IMR-90 (cell line): Measurements from ENCODE around the gene PCED1A. TPM values are rescaled to one million over a fixed set of nuclear protein-coding genes. Genes with fewer than 3 reads are reported as not detected.

Experiments
- ATAC-seq: fragments of 200-7000 bp; cut with Tn5 transposase; 2 replicates; pipeline ENCODE4 v1.9.1; 2020; ENCODE audit warnings: low read depth, mild to moderate bottlenecking, moderate library complexity
- BruUV-seq: library from RNA; stranded (reverse); fragments of 400-500 nt; replicated peaks from 2 replicates; lab custom pipeline; 2021; lab: Mats Ljungman, UMichigan
- CTCF ChIA-PET: fragments of 300-600 bp; formaldehyde crosslinking; extraction: SDS; loops from one replicate; lab custom pipeline; 2021; ENCODE audit warnings: antibody characterized with exemption; lab: Yijun Ruan, JAX
- POLR2A ChIA-PET: fragments of 300-600 bp; sonication (Branson Sonifier 250); formaldehyde crosslinking; loops from one replicate; lab custom pipeline; 2022; ENCODE audit warnings: antibody characterized with exemption; ENCODE audit not compliant: unreplicated experiment; lab: Charles Lee
- DNase-seq: peaks from one replicate; pipeline ENCODE4 v3.0.0; 2013
- H2AFZ ChIP-seq: replicated peaks from 2 replicates; pipeline ENCODE3; 2013; ENCODE audit warnings: low read length, mild to moderate bottlenecking; ENCODE audit not compliant: poor library complexity
- H2AK5ac ChIP-seq: 2 replicates; pipeline ENCODE4 v1.6.1; 2013; ENCODE audit warnings: low read depth, low read length, inconsistent platforms
- H2AK9ac ChIP-seq: replicated peaks from 2 replicates; pipeline ENCODE3; 2013; ENCODE audit warnings: mild to moderate bottlenecking, low read depth, low read length, moderate library complexity; ENCODE audit not compliant: poor library complexity
- H2BK120ac ChIP-seq: 2 replicates; pipeline ENCODE4 v1.6.1; 2013; ENCODE audit warnings: low read depth, low read length, inconsistent platforms
- H2BK15ac ChIP-seq: 3 replicates; pipeline ENCODE4 v1.6.1; 2013; ENCODE audit warnings: low read depth, low read length, inconsistent platforms
- H2BK20ac ChIP-seq: 2 replicates; pipeline ENCODE4 v1.6.1; 2013; ENCODE audit warnings: low read depth, mild to moderate bottlenecking, inconsistent platforms, low read length, moderate library complexity
- H2BK5ac ChIP-seq: 2 replicates; pipeline ENCODE4 v1.6.1; 2013; ENCODE audit warnings: mild to moderate bottlenecking, low read depth, low read length, inconsistent platforms; ENCODE audit not compliant: poor library complexity, severe bottlenecking
- H3K14ac ChIP-seq: replicated peaks from 2 replicates; pipeline ENCODE4 v1.6.1; 2013; ENCODE audit warnings: low read depth, low read length, inconsistent platforms
- H3K18ac ChIP-seq: 2 replicates; pipeline ENCODE4 v1.6.1; 2013; ENCODE audit warnings: low read depth, low read length, control low read depth
- H3K23ac ChIP-seq: 2 replicates; pipeline ENCODE4 v1.6.1; 2013; ENCODE audit warnings: low read depth, low read length, inconsistent platforms
- H3K27ac ChIP-seq: 2 replicates; pipeline ENCODE4 v1.5.1; 2013; ENCODE audit warnings: mild to moderate bottlenecking, control low read depth, low read length; ENCODE audit not compliant: insufficient read depth
- H3K27me3 ChIP-seq: 2 replicates; pipeline ENCODE4 v1.6.1; 2013; ENCODE audit warnings: low read length; ENCODE audit not compliant: control insufficient read depth, insufficient read depth
- H3K36me3 ChIP-seq: 2 replicates; pipeline ENCODE4 v1.6.1; 2013; ENCODE audit warnings: low read length, mixed read lengths; ENCODE audit not compliant: control insufficient read depth, insufficient read depth
- H3K4ac ChIP-seq: 2 replicates; pipeline ENCODE4 v1.6.1; 2013; ENCODE audit warnings: low read depth, low read length, inconsistent platforms
- H3K4me1 ChIP-seq: 2 replicates; pipeline ENCODE4 v1.6.1; 2013; ENCODE audit warnings: low read length, mixed read lengths; ENCODE audit not compliant: control insufficient read depth, insufficient read depth
- H3K4me2 ChIP-seq: 2 replicates; pipeline ENCODE4 v1.6.1; 2013; ENCODE audit warnings: low read depth, mild to moderate bottlenecking, control low read depth, low read length, moderate library complexity
- H3K4me3 ChIP-seq: 2 replicates; pipeline ENCODE4 v1.5.1; 2013; ENCODE audit warnings: low read depth, mild to moderate bottlenecking, control low read depth, low read length, moderate library complexity; ENCODE audit not compliant: insufficient read depth
- H3K56ac ChIP-seq: 2 replicates; pipeline ENCODE4 v1.6.1; 2013; ENCODE audit warnings: low read length, inconsistent platforms; ENCODE audit not compliant: insufficient read depth; ENCODE audit errors: extremely low read depth
- H3K79me1 ChIP-seq, 2 experiments: 2 replicates each; pipeline ENCODE4 v1.6.1; 2013; ENCODE audit warnings: low read length in 2 of 2, inconsistent platforms in 1 of 2, low read depth in 1 of 2
- H3K9ac ChIP-seq: 2 replicates; pipeline ENCODE4 v1.6.1; 2013; ENCODE audit warnings: low read depth, low read length, control low read depth
- H3K9me1 ChIP-seq: 2 replicates; pipeline ENCODE4 v1.6.1; 2013; ENCODE audit warnings: low read length, inconsistent platforms; ENCODE audit not compliant: insufficient read depth
- H3K9me3 ChIP-seq: 2 replicates; pipeline ENCODE4 v1.6.1; 2013; ENCODE audit warnings: low read length; ENCODE audit not compliant: control insufficient read depth, insufficient read depth
- H4K20me1 ChIP-seq: 2 replicates; pipeline ENCODE4 v1.6.1; 2013; ENCODE audit warnings: low read length, inconsistent platforms; ENCODE audit not compliant: insufficient read depth
- H4K5ac ChIP-seq: 2 replicates; pipeline ENCODE4 v1.6.1; 2013; ENCODE audit warnings: mild to moderate bottlenecking, low read depth, low read length, control low read depth
- H4K8ac ChIP-seq, 2 experiments: 2 replicates each; pipeline ENCODE4 v1.6.1; 2013; ENCODE audit warnings: low read depth in 2 of 2, low read length in 2 of 2, control low read depth in 1 of 2, inconsistent platforms in 1 of 2
- H4K91ac ChIP-seq: 2 replicates; pipeline ENCODE4 v1.6.1; 2013; ENCODE audit warnings: low read depth, low read length, inconsistent platforms; ENCODE audit not compliant: insufficient read depth
- BHLHE40 ChIP-seq: fragments of 150-350 bp; IDR thresholded peaks from 2 replicates; pipeline ENCODE4 v1.6.1; 2016; ENCODE audit warnings: mild to moderate bottlenecking, low read depth, low read length
- CEBPB ChIP-seq: IDR thresholded peaks from 2 replicates; pipeline ENCODE4 v1.6.1; 2012; ENCODE audit warnings: low read depth, low read length, improper control_type of control experiment
- CHD1 ChIP-seq: IDR thresholded peaks from 2 replicates; pipeline ENCODE4 v1.6.1; 2012; ENCODE audit warnings: low read depth, low read length, improper control_type of control experiment
- FOS ChIP-seq: fragments of 150-350 bp; IDR thresholded peaks from 2 replicates; pipeline ENCODE4 v1.6.1; 2016; ENCODE audit warnings: low read depth, low read length
- MAFK ChIP-seq: IDR thresholded peaks from 2 replicates; pipeline ENCODE4 v1.6.1; 2012; ENCODE audit warnings: low read depth, low read length, improper control_type of control experiment
- MAZ ChIP-seq: IDR thresholded peaks from 2 replicates; pipeline ENCODE4 v1.6.1; 2012; ENCODE audit warnings: low read depth, mild to moderate bottlenecking, low read length, improper control_type of control experiment, moderate library complexity, borderline replicate concordance
- MXI1 ChIP-seq: IDR thresholded peaks from 2 replicates; pipeline ENCODE4 v1.6.1; 2012; ENCODE audit warnings: low read depth, mild to moderate bottlenecking, low read length, moderate library complexity, borderline replicate concordance
- NFE2L2 ChIP-seq: fragments of 150-350 bp; IDR thresholded peaks from 2 replicates; pipeline ENCODE4 v1.6.1; 2016; ENCODE audit warnings: low read depth, mild to moderate bottlenecking, low read length
- POLR2A ChIP-seq: IDR thresholded peaks from 2 replicates; pipeline ENCODE4 v1.6.1; 2012; ENCODE audit warnings: mild to moderate bottlenecking, low read depth, low read length
- RAD21 ChIP-seq: IDR thresholded peaks from 2 replicates; pipeline ENCODE4 v1.6.1; 2012; ENCODE audit warnings: low read length, improper control_type of control experiment
- RCOR1 ChIP-seq: IDR thresholded peaks from 2 replicates; pipeline ENCODE4 v1.6.1; 2012; ENCODE audit warnings: mild to moderate bottlenecking, low read length, improper control_type of control experiment; ENCODE audit not compliant: insufficient replicate concordance
- RFX5 ChIP-seq: IDR thresholded peaks from 2 replicates; pipeline ENCODE4 v1.8.0; 2012; ENCODE audit warnings: low read depth, mild to moderate bottlenecking, low read length, moderate library complexity
- SMC3 ChIP-seq: fragments of 150-350 bp; IDR thresholded peaks from 2 replicates; pipeline ENCODE4 v1.6.1; 2016; ENCODE audit warnings: low read depth, mild to moderate bottlenecking, antibody characterized with exemption, low read length, moderate library complexity
- USF2 ChIP-seq: fragments of 150-350 bp; IDR thresholded peaks from 2 replicates; pipeline ENCODE4 v1.6.1; 2017; ENCODE audit warnings: mild to moderate bottlenecking, antibody characterized with exemption, low read length, low read depth
- WGBS, 2 experiments: methylation state at CpG; one replicate each; pipeline versions ENCODE4 v1.1.5 to v1.1.7; 2013; ENCODE audit warnings: missing lambda C conversion rate in 2 of 2; ENCODE audit not compliant: insufficient read length in 1 of 2; ENCODE audit errors: extremely low coverage in 2 of 2; 5-methylcytosine and 5-hydroxymethylcytosine counted together
- dilution Hi-C: fragments of 300-500 bp; cut with HindIII; formaldehyde crosslinking; loops from one replicate; pipeline ENCODE4 v1.14.3; 2018; ENCODE audit warnings: low sequenced_read_pairs; ENCODE audit not compliant: unreplicated experiment
- in situ Hi-C: fragments of 300-500 bp; cut with MboI; formaldehyde crosslinking; loops from 3 replicates; pipeline ENCODE4 v1.14.3; 2019; ENCODE audit warnings: low sequenced_read_pairs, inconsistent platforms, mixed read lengths
- intact Hi-C: fragments of 100-400 bp; cut with micrococcal nuclease; formaldehyde crosslinking; loops from 2 replicates; pipeline ENCODE4 v1.10.0; 2022
- polyA plus RNA-seq, 3 experiments: library from polyadenylated mRNA; depleted of rRNA; stranded (reverse); fragments of >200 nt; gene quantifications; 2 replicates each; pipeline ENCODE4 v1.2.3, GENCODE V29; 2012; ENCODE audit warnings: low replicate concordance in 1 of 3
- total RNA-seq: library from RNA; depleted of rRNA; stranded (reverse); fragments of >200 nt; gene quantifications from 2 replicates; pipeline ENCODE4 v1.2.3, GENCODE V29; 2012
- TF ChIP-seq, protein P1 (sequence below): conservative IDR thresholded peaks from 2 replicates; pipeline ENCODE4 v1.5.1; 2012; ENCODE audit warnings: mild to moderate bottlenecking, low read depth, low read length, improper control_type of control experiment
- TF ChIP-seq, protein P2 (sequence below): fragments of 150-350 bp; IDR thresholded peaks from 2 replicates; pipeline ENCODE4 v1.6.1; 2016; ENCODE audit warnings: low read depth, mild to moderate bottlenecking, low read length, moderate library complexity, borderline replicate concordance

PCED1A gene
- total and polyA plus RNA-seq, 2 of the 4 experiments (the other 2 are of a cell fraction): 9.7 to 33.4 TPM

GRCh38 chr20:2869381-2869780 lies 28.9 kb upstream of the PCED1A start:
- no peak for TF ChIP-seq RCOR1
- no peak for TF ChIP-seq BHLHE40
- TF ChIP-seq, protein P1, sequence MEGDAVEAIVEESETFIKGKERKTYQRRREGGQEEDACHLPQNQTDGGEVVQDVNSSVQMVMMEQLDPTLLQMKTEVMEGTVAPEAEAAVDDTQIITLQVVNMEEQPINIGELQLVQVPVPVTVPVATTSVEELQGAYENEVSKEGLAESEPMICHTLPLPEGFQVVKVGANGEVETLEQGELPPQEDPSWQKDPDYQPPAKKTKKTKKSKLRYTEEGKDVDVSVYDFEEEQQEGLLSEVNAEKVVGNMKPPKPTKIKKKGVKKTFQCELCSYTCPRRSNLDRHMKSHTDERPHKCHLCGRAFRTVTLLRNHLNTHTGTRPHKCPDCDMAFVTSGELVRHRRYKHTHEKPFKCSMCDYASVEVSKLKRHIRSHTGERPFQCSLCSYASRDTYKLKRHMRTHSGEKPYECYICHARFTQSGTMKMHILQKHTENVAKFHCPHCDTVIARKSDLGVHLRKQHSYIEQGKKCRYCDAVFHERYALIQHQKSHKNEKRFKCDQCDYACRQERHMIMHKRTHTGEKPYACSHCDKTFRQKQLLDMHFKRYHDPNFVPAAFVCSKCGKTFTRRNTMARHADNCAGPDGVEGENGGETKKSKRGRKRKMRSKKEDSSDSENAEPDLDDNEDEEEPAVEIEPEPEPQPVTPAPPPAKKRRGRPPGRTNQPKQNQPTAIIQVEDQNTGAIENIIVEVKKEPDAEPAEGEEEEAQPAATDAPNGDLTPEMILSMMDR: no peak
- no peak for TF ChIP-seq MXI1
- no peak for TF ChIP-seq CHD1
- TF ChIP-seq FOS: no peak
- no peak for TF ChIP-seq NFE2L2
- no peak for TF ChIP-seq POLR2A
- no peak for TF ChIP-seq RFX5
- TF ChIP-seq, protein P2, sequence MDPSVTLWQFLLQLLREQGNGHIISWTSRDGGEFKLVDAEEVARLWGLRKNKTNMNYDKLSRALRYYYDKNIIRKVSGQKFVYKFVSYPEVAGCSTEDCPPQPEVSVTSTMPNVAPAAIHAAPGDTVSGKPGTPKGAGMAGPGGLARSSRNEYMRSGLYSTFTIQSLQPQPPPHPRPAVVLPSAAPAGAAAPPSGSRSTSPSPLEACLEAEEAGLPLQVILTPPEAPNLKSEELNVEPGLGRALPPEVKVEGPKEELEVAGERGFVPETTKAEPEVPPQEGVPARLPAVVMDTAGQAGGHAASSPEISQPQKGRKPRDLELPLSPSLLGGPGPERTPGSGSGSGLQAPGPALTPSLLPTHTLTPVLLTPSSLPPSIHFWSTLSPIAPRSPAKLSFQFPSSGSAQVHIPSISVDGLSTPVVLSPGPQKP: no peak
- no peak for TF ChIP-seq RAD21
- TF ChIP-seq SMC3: no peak
- TF ChIP-seq MAZ: no peak
- no peak for TF ChIP-seq CEBPB
- no peak for TF ChIP-seq USF2
- TF ChIP-seq MAFK: no peak
- Histone ChIP-seq H3K9me3 (no peaks in the 10 kb centered on the region), H3K79me1 (peaks cover 4 to 13% of the 10 kb centered on the region in 2 experiments; a peak in 3 of 4 replicates), H3K4me1 (peaks cover 12% of the 10 kb centered on the region), H2BK15ac (no peak overlapping the region), H3K18ac (no peak overlapping the region), H3K4ac (no peak overlapping the region), H3K56ac (no peak overlapping the region), H4K5ac (no peak overlapping the region), H2BK20ac (no peak overlapping the region), H4K20me1 (no peaks in the 10 kb centered on the region), H2AK5ac (no peak overlapping the region), H3K27ac (no peak overlapping the region), H2AK9ac (peak overlapping the region; percentile 58), H2AFZ (no peak overlapping the region), H4K91ac (no peak overlapping the region), H2BK120ac (no peak overlapping the region; the same call in 1 of the 2 replicates), H3K9ac (no peak overlapping the region), H3K9me1 (peaks cover 14% of the 10 kb centered on the region), H3K36me3 (peaks cover 25% of the 10 kb centered on the region), H3K4me2 (no peak overlapping the region), H3K23ac (no peak overlapping the region), H3K14ac (no peak overlapping the region), H2BK5ac (no peak overlapping the region), H4K8ac (no peak overlapping the region), H3K27me3 (no peaks in the 10 kb centered on the region), H3K4me3 (no peak overlapping the region)
- intact Hi-C loops: no loop called here
- dilution Hi-C loops: no loop called here
- ChIA-PET CTCF (no interaction called here), POLR2A (no interaction called here)
- in situ Hi-C loops: no loop called here
- no TSS peak for BruUV-seq
- WGBS, 2 experiments: 100% methylated on average over 1 of the region's 3 CpGs; no CpG with 5 or more reads in 1 of the 2 experiments
- no peak for DNase-seq
- no peak for ATAC-seq
